Psoas muscle (tissue), 8 donors: ENCODE results near the gene ELMO1. TPM values are rescaled to one million over a fixed set of nuclear protein-coding genes. Genes with fewer than 3 reads are reported as not detected.

Source experiments
- ATAC-seq, 4 donors: fragments of 200-7000 bp; cut with Tn5 transposase; one replicate each; pipeline ENCODE4 v1.9.1; 2020; ENCODE audit warnings: moderate library complexity in 3 of 4, mild to moderate bottlenecking in 2 of 4
- DNase-seq, 2 donors: peaks; one replicate each; pipeline ENCODE4 v3.0.0-alpha.2; 2020
- H3K27ac ChIP-seq: fragments of 200-600 bp; one replicate; pipeline ENCODE4 v1.8.0; 2022
- H3K27me3 ChIP-seq, 3 donors: fragments of 200-600 bp in 1 of 3; one replicate each; pipeline versions ENCODE4 v1.6.1 to v1.8.0; 2013 to 2022; ENCODE audit warnings: low read length in 2 of 3, mild to moderate bottlenecking in 2 of 3, moderate library complexity in 1 of 3; ENCODE audit not compliant: insufficient read depth in 3 of 3
- H3K36me3 ChIP-seq, 2 donors: fragments of 200-600 bp in 1 of 2; one replicate each; pipeline versions ENCODE4 v1.6.1 to v1.8.0; 2013 to 2022; ENCODE audit warnings: low read depth in 1 of 2, mild to moderate bottlenecking in 1 of 2, moderate library complexity in 1 of 2; ENCODE audit not compliant: insufficient read depth in 1 of 2
- H3K4me1 ChIP-seq: fragments of 200-600 bp; one replicate; pipeline ENCODE4 v1.8.0; 2022
- H3K4me3 ChIP-seq: fragments of 200-600 bp; one replicate; pipeline ENCODE4 v1.8.0; 2022; ENCODE audit warnings: mild to moderate bottlenecking
- H3K9me3 ChIP-seq: fragments of 200-600 bp; one replicate; pipeline ENCODE4 v1.8.0; 2022
- WGBS, 3 donors: extraction: QIAGEN DNeasy Blood & Tissue Kit; methylation state at CpG; one replicate each; pipeline versions ENCODE4 v1.1.6 to v1.1.7; 2013; 5-methylcytosine and 5-hydroxymethylcytosine counted together
- intact Hi-C, 2 donors: fragments of 100-400 bp; cut with DNase I; formaldehyde crosslinking; loops; one replicate each; pipeline versions ENCODE4 v1.11.0 to v1.14.2; 2022
- polyA plus RNA-seq, 3 donors: library from polyadenylated mRNA; stranded (reverse); fragments of 200-250 nt; gene quantifications; one replicate each; pipeline ENCODE4 v1.2.3, GENCODE V29; 2013
- total RNA-seq, 4 donors: library from RNA; stranded (reverse); fragmentation: NEBNext Ultra II Directional in 2 of 4; extraction: Animal tissue kit (Norgen Biotek cat#: 25700) in 2 of 4; gene quantifications; one replicate each; pipeline versions ENCODE4 v1.2.1 to v1.2.4, GENCODE V29; 2021 to 2023
- TF ChIP-seq, protein P1 (sequence below): fragments of 200-600 bp; IDR thresholded peaks from one replicate; pipeline ENCODE4 v1.8.0; 2022; ENCODE audit warnings: antibody characterized with exemption
- donor health status: healthy with polysubstance abuse.
- donor health status: DM: no; HTN: no; CAD: no; lungs with moderate emphysema.
- donor health status: Bipolar disorder and iron deficiency.
- donor health status: healthy.
- donor health status: DM: yes; HTN: yes; CAD: no.
- donor health status: DM: no; HTN: no; CAD: no.
- donor health status: DM: no; HTN: no; CAD: no.
- donor health status: DM: yes; HTN: yes; CAD: no.

The ELMO1 gene
- total and polyA plus RNA-seq, 7 donors, result 2.8 to 8.1 (median 6.9) TPM

DNA sequence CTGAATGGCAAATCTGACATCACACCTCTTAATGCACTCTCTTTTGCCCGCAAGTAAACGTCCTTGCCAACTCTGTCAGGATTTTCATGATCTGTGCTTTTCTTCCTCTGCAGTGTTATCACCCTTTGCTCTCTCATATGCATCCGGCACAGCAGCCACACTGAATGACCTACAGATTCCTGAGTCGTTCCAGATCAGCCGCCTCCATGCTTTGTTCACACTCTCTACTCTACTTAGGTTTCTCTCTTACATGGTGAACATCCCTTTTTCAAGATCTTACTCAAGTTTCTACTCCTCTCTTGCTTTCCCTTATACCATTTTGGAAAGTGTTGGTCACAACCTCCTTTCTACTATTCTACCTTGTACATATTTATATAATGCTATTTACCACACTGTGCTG is 596.6 kb downstream of the ELMO1 start:
- no peaks in the 10 kb centered on the region for H3K36me3 ChIP-seq
- 57 to 66% (median 61%) methylated on average over 5 of the region's 5 CpGs for WGBS, 3 donors

DNA sequence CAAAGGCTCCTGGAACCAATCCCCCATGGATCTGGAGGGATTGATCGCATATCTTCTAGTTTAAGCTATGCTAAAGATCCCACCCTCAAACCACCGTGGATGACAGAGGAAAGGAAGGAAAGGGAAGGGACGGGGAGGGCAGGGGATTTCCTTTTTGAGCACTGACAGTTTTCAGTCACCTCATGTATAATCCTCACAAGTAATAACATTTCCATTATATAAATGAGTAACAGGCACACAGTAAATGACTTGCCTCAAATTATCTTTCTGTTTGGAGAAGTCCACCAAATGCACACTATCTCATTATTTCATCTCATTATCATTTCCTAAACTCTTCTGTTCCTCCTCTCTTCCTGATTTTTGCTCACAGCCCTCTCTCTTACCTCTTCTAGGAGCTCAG is 597.3 kb downstream of the ELMO1 start:
- Histone ChIP-seq H3K9me3 (peaks cover 9% of the 10 kb centered on the region), H3K4me1 (no peaks in the 10 kb centered on the region), H3K27me3 (no peaks in the 10 kb centered on the region), H3K27ac (no peak overlapping the region), H3K36me3 (no peaks in the 10 kb centered on the region), H3K4me3 (no peak overlapping the region)
- WGBS, 3 donors, result 71 to 82% (median 81%) methylated on average over 3 of the region's 3 CpGs
- ATAC-seq (no peak), DNase-seq (no peak)
- TF ChIP-seq, protein P1, sequence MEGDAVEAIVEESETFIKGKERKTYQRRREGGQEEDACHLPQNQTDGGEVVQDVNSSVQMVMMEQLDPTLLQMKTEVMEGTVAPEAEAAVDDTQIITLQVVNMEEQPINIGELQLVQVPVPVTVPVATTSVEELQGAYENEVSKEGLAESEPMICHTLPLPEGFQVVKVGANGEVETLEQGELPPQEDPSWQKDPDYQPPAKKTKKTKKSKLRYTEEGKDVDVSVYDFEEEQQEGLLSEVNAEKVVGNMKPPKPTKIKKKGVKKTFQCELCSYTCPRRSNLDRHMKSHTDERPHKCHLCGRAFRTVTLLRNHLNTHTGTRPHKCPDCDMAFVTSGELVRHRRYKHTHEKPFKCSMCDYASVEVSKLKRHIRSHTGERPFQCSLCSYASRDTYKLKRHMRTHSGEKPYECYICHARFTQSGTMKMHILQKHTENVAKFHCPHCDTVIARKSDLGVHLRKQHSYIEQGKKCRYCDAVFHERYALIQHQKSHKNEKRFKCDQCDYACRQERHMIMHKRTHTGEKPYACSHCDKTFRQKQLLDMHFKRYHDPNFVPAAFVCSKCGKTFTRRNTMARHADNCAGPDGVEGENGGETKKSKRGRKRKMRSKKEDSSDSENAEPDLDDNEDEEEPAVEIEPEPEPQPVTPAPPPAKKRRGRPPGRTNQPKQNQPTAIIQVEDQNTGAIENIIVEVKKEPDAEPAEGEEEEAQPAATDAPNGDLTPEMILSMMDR, result no peak
- intact Hi-C loops, result no loop called here

More for the DNA sequence above, 596.6 kb downstream of the ELMO1 start:
- no peaks in the 10 kb centered on the region for H3K4me1 ChIP-seq
- H3K4me3 ChIP-seq, result no peak overlapping the region
- no peak overlapping the region for H3K27ac ChIP-seq
- H3K9me3 ChIP-seq, result peaks cover 9% of the 10 kb centered on the region
- DNase-seq (no peak), ATAC-seq (no peak)
- TF ChIP-seq, protein P1, result no peak
- no peaks in the 10 kb centered on the region for H3K27me3 ChIP-seq
- intact Hi-C loops, result no loop called here

DNA sequence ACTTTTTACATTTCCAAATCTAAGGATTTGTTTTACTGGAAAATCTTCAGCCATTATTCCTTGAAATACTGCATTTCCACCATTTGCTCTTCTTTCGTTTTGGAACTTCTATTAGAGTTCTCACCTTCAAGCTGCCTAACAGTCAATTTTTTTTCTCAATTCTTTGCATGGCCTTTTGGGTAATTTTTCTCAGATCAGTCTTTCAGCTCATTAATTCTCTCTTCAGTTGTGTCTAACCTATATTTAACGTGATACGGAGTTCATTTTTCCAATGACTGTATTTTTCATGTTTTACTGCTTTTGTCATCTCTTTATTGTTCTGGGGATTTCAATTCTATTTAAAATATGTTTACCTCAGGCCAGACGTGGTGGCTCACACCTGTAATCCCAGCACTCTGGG is 600.7 kb downstream of the ELMO1 start:
- intact Hi-C loops, result no loop called here
- TF ChIP-seq, protein P1, result no peak
- no peaks in the 10 kb centered on the region for H3K27me3 ChIP-seq
- peaks cover 9% of the 10 kb centered on the region for H3K9me3 ChIP-seq
- 91 to 94% (median 93%) methylated on average over 4 of the region's 4 CpGs for WGBS, 3 donors
- no peak overlapping the region for H3K27ac ChIP-seq
- H3K4me3 ChIP-seq, result no peak overlapping the region
- no peaks in the 10 kb centered on the region for H3K36me3 ChIP-seq
- H3K4me1 ChIP-seq, result no peaks in the 10 kb centered on the region
- DNase-seq (no peak), ATAC-seq (no peak)

DNA sequence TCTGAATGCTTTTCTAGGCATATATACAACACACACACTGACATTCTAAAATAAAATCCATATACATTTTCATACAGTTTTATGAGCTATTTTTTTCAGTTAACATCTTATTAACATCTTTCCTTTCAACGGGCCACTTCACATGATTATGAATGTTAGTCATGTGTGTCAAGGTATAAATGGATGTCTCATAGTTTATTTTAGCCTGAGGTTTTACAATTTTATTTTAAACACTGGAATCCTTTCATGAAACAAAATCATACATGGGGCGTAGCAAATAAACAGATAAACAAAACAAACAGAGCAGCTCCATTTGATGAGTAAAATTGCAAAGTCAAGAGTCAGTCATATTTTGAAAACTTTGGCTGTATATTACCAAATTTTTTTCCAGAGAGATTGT is 604.3 kb downstream of the ELMO1 start:
- H3K27ac ChIP-seq, result no peak overlapping the region
- H3K27me3 ChIP-seq, result no peaks in the 10 kb centered on the region
- no peak for DNase-seq
- H3K4me3 ChIP-seq, result no peak overlapping the region
- no peak for ATAC-seq
- TF ChIP-seq, protein P1, result no peak
- WGBS, 3 donors, result 84 to 90% (median 87%) methylated on average over 2 of the region's 2 CpGs
- H3K36me3 ChIP-seq, result no peaks in the 10 kb centered on the region
- intact Hi-C loops, result no loop called here
- H3K4me1 ChIP-seq, result no peaks in the 10 kb centered on the region
- peaks cover 9% of the 10 kb centered on the region for H3K9me3 ChIP-seq

DNA sequence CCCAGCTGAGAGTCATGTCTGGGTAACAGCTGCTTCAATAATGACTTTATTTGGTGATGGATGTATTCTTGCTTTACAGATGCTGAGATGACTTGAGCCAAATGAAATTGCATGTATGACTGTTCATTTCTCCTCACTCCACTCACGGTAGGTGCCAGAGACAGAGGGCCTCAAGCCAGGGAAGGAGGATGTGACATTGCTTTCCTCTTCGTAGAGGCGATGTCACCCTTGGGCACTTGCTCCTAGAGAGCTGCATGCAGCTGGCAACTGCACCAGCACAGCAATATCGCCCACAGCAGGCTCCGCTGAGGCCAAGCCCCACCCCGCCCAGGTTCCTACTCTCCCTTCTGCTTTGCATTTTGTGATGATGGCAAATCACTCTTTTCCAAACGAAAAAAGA is 607.8 kb downstream of the ELMO1 start:
- no peak for DNase-seq
- no peak overlapping the region for H3K27ac ChIP-seq
- H3K27me3 ChIP-seq, result no peaks in the 10 kb centered on the region
- peaks cover 4% of the 10 kb centered on the region for H3K9me3 ChIP-seq
- no peaks in the 10 kb centered on the region for H3K36me3 ChIP-seq
- intact Hi-C loops, result no loop called here
- no peak for ATAC-seq
- TF ChIP-seq, protein P1, result no peak
- H3K4me1 ChIP-seq, result no peaks in the 10 kb centered on the region
- no peak overlapping the region for H3K4me3 ChIP-seq
- 34 to 38% (median 36%) methylated on average over 7 of the region's 7 CpGs for WGBS, 3 donors
